ENCODE measurements around the gene CREB3L2.

GRCh38 chr7:137961200-137962177 is 40.4 kb downstream of the CREB3L2 start:
- TF ChIP-seq POLR2A (IDR thresholded peaks at IDR 0.05) (no peak), CTCF (IDR thresholded peaks at IDR 0.05) (no peak)

All from lower leg skin (tissue), 3 donors.